Activated T-helper 1 cell treated with anti-CD3 and anti-CD28 coated beads, Interleukin-2, amount 50 U/mL, for 16 hours (primary cell): Measurements from ENCODE around the gene TPSG1.
"Not testable (repeated sequence)": the region's sequence is repeated elsewhere in the genome, so short reads cannot be mapped to it uniquely, and the experiment has no call there.

ENCODE experiments used
- DNase-seq, 2 donors: peaks; one replicate each; pipeline ENCODE4 v3.0.0-alpha.2; 2020; ENCODE audit warnings: low read depth in 1 of 2, low spot score in 1 of 2

The TPSG1 gene

GRCh38 chr16:1198671-1199346 lies 26.3 kb downstream of the TPSG1 start:
- not testable (repeated sequence) for DNase-seq

- no peak for DNase-seq
Measured at GRCh38 chr16:1198194-1198593, 26.9 kb downstream of the TPSG1 start.

GRCh38 chr16:1197237-1197866 lies 27.7 kb downstream of the TPSG1 start:
- no peak for DNase-seq

GRCh38 chr16:1196494-1196893 lies 28.6 kb downstream of the TPSG1 start:
- DNase-seq, result no peak

GRCh38 chr16:1195393-1195666 lies 29.7 kb downstream of the TPSG1 start:
- DNase-seq, result no peak

GRCh38 chr16:1194665-1195392 lies 30.2 kb downstream of the TPSG1 start:
- no peak for DNase-seq

GRCh38 chr16:1193825-1194581 lies 31.1 kb downstream of the TPSG1 start:
- no peak for DNase-seq

GRCh38 chr16:1193143-1193824 lies 31.8 kb downstream of the TPSG1 start:
- DNase-seq, result no peak

- DNase-seq, result no peak
Measured at GRCh38 chr16:1192384-1193073, 32.5 kb downstream of the TPSG1 start.

GRCh38 chr16:1190789-1191188 lies 34.3 kb downstream of the TPSG1 start:
- not testable (repeated sequence) for DNase-seq

- DNase-seq, result no peak
Measured at GRCh38 chr16:1189455-1189854, 35.6 kb downstream of the TPSG1 start.

- DNase-seq, result peak; percentile 18 to 19
Measured at GRCh38 chr16:1188432-1189189, 36.5 kb downstream of the TPSG1 start.

- not testable (repeated sequence) for DNase-seq
Measured at GRCh38 chr16:1185460-1186207, 39.4 kb downstream of the TPSG1 start.

- no peak for DNase-seq
Measured at GRCh38 chr16:1184980-1185379, 40.1 kb downstream of the TPSG1 start.

GRCh38 chr16:1184156-1184868 lies 40.8 kb downstream of the TPSG1 start:
- no peak for DNase-seq

- no peak for DNase-seq
Measured at GRCh38 chr16:1182950-1183907, 41.8 kb downstream of the TPSG1 start.

- DNase-seq, result no peak
Measured at GRCh38 chr16:1182316-1182671, 42.8 kb downstream of the TPSG1 start.
